AML-193 (cell line): ENCODE data around the gene PEX5L.
"Not testable (repeated sequence)": the region's sequence is repeated elsewhere in the genome, so short reads cannot be mapped to it uniquely, and the experiment has no call there.

Experiments
- DNase-seq, 2 experiments: peaks; one replicate each; lab custom pipeline; 2025; lab: John Stamatoyannopoulos, UW

The PEX5L gene

GRCh38 chr3:180036671-180037455, at the start of gene PEX5L:
PEX5L (minus strand) TSS chr3:180036937; CDS start chr3:180036599, 338 bp downstream.
- no peak for DNase-seq

DNA sequence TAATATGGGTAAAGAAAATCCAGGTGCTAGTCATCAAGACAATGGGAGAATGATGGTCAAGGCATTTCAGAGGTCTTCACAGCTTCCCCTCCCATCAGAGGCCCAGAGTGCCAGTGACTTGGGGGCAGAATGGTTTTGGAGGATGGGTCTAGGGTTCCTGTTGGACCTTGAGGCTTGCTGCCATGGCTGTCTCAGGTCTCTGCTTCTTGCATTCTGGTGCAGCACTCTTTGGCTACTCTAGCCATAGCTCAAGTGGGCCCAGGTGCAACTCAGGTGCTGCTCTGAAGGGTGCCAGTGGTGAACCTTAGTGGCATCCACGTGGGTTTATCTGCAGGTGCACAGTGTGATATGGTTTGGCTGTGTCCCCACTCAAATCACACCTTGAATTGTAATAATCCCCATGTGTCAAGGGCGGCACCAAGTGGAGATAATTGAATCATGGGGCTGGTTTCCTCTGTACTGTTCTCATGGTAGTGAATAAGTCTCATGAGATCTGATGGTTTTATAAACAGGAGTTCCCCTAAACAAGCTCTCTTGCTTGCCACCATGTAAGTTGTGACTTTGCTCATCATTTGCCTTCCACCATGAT, 48.5 kb upstream of the PEX5L start:
- no peak for DNase-seq

DNA sequence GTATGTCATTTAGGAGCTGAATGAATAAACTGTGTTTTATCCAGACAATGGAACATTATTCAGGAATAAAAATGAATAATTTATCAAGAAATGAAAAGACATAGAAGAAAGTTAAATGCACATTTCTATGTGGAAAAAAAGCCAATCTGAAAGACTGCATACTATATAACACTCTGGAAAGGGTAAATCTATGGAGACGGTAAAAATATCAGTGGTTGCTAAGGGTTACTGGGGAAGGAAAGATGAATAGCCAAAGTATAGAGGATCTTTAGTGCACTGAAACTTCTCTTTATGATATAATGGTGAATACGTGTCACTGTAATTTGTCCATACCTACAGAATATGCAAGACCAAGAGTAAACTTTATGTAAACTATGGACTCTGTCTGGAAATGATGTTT, 46.0 kb upstream of the PEX5L start:
- no peak for DNase-seq

DNA sequence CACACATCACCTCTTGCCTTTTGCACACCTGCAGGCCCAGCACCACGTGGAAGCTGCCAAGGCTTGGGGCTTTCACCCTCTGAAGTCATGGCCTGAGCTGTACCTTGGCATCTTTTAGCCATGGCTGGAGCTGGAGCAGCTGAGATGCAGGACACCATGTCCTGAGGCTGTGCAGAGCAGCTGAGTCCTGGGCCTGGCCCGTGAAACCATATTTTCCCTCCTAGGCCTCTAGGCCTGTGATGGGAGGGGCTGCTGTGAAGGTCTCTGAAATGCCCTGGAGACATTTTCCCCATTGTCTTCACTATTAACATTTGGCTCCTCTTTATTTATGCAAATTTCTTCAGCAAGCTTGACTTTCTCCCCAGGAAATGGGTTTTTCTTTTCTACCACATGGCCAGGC, 41.9 kb upstream of the PEX5L start:
- no peak for DNase-seq

DNA sequence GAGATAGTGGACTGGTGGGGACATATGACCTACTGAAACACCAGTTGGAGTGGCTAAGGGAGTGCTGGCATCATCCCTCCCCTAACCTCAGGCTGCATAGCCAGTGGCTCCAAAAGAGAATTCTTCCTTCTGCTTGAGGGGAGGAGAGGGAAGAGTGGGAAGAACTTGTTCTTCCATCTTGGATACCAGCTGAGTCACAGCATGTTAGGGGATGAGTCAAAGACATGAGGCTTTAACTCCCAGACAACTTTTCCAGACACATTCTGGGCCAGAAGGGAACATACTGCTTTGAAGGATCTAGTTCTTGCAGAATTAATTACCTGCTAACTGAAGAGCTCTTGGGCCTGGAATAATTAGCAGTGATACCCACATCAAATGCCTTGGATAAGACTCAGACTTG, 36.8 kb upstream of the PEX5L start:
- DNase-seq: no peak

- DNase-seq: no peak
Measured at GRCh38 chr3:180072786-180073185, 36.0 kb upstream of the PEX5L start.

GRCh38 chr3:180070925-180071324, 34.2 kb upstream of the PEX5L start:
- DNase-seq: no peak

DNA sequence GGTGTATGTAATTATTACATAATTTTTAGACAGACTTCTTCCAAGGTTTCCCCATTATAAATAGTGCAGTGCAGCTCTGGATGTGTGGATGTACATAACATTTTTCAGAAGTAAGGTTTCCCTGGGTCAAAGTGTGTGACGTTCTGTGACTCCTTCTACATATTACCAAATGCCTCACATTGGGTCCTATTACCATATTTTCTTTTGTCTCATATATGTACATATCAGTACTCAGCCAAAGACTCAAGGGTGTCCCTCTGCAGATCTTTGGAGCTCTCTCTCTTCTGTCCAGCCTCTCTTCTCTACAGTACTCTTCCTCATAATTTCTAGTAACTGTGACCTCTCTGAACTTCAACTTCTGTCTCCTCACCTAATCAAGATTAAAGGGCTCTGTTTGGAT, 31.3 kb upstream of the PEX5L start:
- DNase-seq: no peak

DNA sequence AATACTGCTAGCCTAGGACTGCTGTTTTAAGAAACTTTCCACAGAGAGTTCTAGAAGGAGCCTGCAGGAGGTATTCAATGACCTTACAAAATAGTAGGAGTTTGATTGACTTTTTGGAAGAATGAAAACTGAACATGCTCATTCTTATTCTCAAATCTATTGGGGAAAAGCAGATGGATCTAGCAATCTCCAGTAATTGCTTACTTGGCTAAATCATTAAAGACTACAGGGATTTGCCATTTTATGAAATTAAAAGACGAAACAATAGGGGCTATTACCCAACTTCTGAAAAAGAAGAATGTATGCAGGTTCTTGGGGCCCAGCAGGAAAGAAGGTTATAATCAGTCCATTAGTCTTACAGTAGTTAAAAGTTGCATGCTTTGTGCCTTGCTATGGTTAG, 29.9 kb upstream of the PEX5L start:
- no peak for DNase-seq

- peak; percentile 5 to 27 for DNase-seq
Measured at GRCh38 chr3:180063783-180064182, 27.0 kb upstream of the PEX5L start.

- no peak for DNase-seq
Measured at GRCh38 chr3:180062771-180063170, 26.0 kb upstream of the PEX5L start.

DNA sequence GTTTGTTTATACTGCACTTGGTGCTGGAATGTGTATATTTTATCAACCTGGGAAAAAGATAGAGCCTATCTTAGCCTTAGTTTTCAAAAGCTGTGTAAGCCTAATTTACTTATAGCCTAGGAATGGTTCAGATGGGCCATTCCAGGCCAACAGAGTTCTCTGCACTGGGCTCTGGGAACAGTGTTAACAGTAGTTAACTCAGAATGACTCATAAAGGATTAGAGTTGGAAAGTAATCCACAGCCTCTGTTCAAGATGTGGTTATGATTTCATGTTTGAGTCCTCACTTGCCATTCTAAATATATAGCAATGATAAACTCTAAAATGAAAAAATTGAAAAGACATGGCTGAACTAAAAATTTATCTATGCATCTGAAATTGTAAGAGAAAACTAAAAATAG, 22.6 kb upstream of the PEX5L start:
- no peak for DNase-seq

- DNase-seq: no peak
Measured at GRCh38 chr3:180058238-180058637, 21.5 kb upstream of the PEX5L start.

DNA sequence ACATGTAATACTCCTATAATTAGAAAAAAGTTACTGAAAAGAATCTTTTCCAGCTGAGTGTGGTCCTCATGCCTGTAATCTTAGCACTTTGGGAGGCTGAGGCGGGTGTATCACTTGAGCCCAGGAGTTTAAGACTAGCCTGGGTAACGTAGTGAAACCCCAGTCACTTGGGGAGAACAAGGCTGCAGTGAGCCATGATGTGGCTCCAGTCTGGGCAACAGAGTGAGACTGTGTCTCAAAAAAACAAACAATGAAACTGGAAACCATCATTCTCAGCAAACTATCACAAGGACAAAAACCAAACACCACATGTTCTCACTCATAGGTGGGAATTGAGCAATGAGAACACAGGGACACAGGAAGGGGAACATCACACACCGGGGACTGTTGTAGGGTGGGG, 18.9 kb upstream of the PEX5L start:
- not testable (repeated sequence) for DNase-seq

DNA sequence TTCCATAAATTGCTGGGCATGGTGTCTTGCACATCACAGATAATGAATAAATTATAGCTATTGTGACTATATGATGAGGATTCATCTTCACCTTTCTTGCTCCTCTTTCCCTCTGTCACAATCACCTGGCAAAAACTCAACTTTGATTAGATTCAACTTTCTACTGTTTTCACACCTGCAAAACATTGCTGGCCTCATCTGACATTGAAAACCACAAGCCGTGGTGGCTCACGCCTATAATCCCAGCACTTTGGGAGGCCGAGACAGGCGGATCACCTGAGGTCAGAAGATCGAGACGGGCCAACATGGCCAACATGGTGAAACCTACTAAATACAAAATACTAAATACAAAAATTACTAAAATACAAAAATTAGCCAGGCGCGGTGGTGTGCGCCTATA, 12.7 kb upstream of the PEX5L start:
- no peak for DNase-seq

DNA sequence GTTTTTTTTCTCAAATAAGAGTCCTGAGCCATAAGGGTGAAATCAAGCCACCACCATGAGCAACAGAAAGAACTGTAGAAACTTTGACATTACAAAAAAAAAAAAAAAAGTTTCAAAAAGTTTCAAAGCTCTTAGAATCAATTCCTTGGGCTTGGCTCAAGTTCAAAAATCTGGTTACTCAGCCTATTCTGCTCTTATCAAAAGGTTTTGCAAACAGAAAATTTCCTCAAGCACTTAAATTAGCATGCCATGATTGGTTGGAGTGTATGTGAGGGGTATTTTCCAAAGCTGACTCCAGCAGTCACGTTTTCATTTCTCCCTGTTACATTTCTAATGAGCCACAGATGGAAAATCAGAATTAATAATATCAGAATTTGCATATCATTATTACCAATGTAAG, 12.1 kb upstream of the PEX5L start:
- no peak for DNase-seq

GRCh38 chr3:180048103-180048502, 11.4 kb upstream of the PEX5L start:
- peak; percentile 94 to 95 for DNase-seq

DNA sequence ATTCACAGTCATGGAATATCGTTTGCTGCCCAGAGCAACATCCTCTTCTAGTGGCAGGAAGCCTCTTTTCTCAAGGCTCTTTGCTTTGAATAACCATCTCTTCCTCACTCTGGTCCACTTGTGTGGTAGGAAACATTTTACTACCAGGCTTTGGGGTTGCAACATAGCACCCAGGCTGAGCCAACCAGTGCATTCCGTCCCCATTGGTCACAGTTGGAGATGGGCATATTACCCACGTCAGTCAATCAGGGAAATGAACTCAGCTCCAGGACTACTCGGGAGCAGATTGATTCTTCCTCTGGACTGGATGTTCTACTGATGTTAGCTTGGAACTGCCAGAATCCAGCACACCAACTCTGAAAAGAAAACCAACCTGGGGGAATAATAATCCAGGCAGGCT, 4.2 kb upstream of the PEX5L start:
- DNase-seq: no peak

- DNase-seq: no peak
Measured at GRCh38 chr3:180036092-180036670, 556 bp downstream of the PEX5L start.

DNA sequence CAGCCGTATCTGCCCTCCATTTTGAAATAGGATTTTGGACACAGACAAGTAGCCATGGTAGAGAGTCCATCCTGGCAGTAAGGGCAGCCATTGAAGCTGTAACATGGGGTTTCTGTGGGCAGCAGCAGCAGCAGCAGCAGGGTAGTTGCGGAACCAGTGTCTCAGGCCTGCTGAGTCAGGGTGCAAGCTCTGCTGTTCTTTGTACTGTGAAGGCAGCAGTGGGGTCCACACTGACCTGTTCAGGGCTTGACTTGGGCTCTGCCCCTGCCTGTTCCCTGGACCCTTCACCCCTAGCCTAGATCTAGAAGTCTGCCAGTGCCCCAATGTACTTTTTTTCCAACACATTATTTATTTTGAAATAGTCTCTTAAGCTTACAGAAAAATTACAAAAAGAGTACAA, 9.7 kb downstream of the PEX5L start:
- no peak for DNase-seq

- no peak for DNase-seq
Measured at GRCh38 chr3:180018543-180018942, 18.2 kb downstream of the PEX5L start.

DNA sequence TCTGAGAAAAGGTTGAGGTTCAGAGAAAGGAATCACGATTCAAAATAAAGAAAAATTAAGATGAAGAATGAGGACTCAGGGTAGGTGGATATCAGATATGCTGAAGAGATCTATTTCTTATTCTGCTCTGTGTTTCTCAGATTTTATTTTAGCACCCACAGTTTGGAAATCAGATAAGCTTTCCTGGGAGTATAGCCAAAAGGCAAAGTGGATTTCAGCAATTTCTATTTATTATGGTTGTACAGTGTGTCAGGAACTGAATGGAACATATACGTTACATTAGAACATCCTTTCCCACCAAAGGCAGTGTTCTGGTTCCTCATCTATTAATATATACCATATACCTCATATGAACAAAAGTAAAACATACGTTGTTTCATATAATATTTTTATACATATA, 18.9 kb downstream of the PEX5L start:
- DNase-seq: no peak

DNA sequence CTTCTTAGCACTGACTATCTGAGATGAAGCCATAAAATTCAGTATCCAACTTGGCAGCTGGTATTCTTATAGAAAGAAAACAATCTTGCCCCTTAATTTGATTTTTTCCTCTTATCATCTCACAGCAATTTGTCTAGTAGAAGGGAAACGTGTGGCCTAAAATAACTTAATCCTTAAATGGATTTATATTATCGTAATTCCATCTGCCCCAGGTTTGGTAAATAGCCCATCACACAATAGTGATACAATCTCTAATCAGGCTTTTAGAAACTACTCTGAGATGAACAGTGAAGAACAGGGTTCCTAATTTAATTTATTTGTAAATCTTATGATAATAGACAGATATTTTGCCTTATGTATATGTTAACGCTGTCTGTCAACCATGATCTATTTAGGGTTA, 24.8 kb downstream of the PEX5L start:
- no peak for DNase-seq

DNA sequence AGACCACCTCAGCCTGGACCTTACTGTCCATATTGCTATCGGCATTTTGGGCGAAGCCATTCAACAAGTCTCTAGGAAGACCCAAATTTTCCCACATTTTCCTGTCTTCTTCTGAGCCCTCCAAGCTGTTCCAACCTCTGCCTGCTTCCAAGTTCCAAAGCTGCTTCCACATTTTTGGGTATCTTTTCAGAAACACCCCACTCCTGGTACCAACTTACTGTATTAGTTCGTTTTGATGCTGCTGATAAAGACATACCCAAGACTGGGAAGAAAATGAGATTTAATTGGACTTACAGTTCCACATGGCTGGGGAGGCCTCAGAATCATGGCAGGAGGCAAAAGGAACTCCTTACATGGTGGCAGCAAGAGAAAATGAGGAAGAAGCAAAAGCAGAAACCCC, 28.4 kb downstream of the PEX5L start:
- DNase-seq: not testable (repeated sequence)
